Stimulated activated naive CD8-positive, alpha-beta T cell treated with anti-CD3 and anti-CD28 coated beads, Interleukin-15, Interleukin-2, amounts not matched to agents 100 U/mL and 50 U/mL, for 24 hours (primary cell): Measurements from ENCODE around the gene AIFM1.

Experiments used
- ATAC-seq: fragments of 150-1000 bp; cut with Tn5 transposase; one replicate; pipeline ENCODE4 v1.10.0; 2021
- DNase-seq: peaks from one replicate; pipeline ENCODE4 v3.0.0; 2021

The AIFM1 gene

GRCh38 chrX:130165703-130166502 is at the start of gene AIFM1:
AIFM1 (minus strand) TSS chrX:130165841; CDS start chrX:130165656, 185 bp downstream.
- ATAC-seq (peak; percentile 94), DNase-seq (peak; percentile 88)

GRCh38 chrX:130213376-130213775 is 47.7 kb upstream of the AIFM1 start:
- DNase-seq (no peak), ATAC-seq (no peak)

- ATAC-seq (peak; percentile 61), DNase-seq (no peak)
Observed at GRCh38 chrX:130212371-130212770, 46.7 kb upstream of the AIFM1 start.

DNA sequence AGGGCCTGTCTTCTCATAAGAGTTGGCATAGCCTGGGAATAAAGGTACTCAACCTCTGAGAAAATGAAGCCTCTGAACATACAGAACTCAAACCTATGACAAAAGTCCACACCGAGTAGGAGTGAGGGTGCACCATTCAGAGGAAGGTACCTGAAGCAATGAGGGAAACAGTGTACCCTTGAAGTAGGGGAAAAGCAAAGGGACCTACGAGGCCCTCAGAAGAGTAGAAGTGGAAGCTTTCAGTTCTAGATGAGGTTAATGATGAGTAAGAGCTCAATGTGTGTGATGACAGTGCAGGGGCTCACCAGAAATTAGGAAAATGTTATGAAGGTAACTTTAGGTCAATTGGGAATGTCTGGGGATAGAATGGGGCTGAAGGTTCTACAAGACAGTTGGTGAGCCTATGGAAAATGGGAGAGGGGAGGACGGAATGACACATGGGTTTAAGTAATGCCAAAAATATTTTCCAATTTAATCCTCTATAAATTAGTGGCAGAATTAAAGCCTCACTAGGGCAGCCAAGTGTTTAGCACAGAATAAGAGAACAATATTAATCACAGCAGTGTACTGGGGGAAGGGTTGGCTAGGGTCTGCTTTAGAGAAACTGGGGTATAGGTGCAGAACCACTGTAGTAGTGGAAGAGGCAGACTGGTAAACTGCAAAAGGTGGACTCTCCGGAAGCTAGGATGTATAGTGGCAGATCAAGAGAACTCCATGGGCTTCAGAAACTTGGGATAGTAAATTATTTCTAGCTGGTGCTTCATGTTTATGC is 46.0 kb upstream of the AIFM1 start:
- DNase-seq = no peak
- ATAC-seq = peak; percentile 90

GRCh38 chrX:130204647-130205046 is 39.0 kb upstream of the AIFM1 start:
- ATAC-seq = no peak
- no peak for DNase-seq

DNA sequence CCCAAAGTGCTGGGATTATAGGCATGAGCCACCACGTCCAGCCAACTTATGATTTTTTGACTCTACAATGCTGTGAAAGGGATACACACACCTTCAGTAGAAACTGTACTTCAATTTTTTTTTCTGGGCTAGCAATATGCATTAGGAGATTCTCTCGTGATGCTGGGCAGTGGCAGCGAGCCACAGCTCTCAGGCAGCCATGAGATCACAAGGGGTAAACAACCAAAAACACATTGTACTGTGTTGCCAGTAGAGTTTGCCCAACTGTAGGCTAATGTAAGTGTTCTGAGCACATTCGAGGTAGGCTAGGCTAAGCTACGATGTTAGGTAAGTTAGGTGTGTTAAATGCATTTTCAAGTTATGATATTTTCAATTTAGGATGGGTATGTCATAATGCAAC is 31.8 kb upstream of the AIFM1 start:
- DNase-seq (no peak), ATAC-seq (no peak)

DNA sequence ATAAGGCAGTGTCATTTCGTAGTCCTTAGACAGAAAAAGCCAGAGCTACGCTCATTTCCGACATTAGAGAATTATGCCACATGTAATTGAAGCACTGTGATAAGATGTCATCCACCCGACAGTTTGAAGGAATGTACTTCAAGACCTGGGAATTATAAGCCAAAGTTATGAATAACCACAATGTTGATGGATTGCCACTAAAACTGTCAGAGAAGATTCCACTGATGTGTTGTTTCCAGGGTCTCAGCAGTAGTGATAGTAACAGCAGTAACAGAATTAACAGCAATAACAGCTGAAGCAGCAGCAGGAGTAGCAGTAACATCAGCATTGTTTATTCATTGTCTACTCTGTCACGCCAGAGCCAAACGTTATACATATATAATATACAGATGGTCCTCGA is 30.8 kb upstream of the AIFM1 start:
- DNase-seq (no peak), ATAC-seq (no peak)

DNA sequence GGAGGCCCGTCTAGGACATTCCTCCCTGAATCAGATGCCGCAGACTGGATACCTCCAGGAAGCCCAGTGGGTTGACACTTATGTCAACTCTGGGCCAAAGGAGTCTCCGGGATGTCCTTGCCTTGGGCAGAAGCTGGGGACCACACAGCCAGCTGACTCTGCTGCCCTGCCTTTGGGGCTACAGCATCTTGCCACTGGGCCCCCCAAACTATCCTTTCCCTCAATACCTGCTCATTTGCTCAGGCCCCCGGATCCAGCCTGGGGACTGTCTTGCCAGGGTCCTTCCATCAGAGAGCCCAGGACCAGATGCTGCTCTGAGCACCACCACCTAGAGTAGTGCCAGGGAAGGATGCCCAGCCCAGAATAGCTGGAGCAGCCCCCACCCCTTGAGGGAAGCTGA is 25.2 kb upstream of the AIFM1 start:
- DNase-seq (no peak), ATAC-seq (no peak)

DNA sequence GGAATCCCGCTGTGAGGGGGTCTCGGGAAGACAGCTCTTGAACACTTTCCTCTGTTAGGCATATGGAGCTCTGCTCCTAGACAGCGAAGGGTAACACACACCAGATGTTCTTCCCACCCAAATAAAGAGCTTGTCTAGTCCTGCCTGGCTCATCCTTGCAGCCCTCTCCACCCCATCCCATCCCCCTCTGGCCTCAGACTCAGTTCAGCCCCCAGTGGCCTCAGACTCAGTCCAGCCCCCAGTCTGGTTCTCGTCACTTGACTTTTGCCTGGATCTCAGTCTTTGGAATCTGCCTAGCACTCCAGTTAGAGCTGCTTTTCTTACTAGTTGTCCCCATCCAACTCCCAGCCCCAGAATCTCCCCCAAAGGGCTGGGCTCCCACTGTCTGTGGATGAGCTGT is 21.0 kb upstream of the AIFM1 start:
- ATAC-seq = no peak
- DNase-seq = no peak

DNA sequence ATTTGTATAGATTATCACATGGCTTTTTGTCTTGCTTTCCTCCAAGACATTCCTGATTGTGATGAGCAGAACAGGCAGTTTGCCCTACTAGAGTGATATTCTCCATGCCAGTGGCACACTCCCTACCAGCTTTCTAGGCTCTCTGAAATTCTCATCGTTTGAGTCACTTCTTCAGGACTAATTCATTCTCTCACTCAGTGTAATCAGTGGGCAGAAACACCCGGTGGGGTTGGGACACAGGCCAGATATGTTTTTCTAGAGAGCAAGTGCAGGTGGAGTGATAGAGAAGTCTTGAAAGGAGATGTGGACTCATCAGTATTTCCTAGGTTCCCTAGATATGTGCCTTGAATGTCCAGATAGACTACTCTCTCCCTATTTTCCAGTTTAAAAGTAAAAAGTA is 19.2 kb upstream of the AIFM1 start:
- DNase-seq (no peak), ATAC-seq (no peak)

DNA sequence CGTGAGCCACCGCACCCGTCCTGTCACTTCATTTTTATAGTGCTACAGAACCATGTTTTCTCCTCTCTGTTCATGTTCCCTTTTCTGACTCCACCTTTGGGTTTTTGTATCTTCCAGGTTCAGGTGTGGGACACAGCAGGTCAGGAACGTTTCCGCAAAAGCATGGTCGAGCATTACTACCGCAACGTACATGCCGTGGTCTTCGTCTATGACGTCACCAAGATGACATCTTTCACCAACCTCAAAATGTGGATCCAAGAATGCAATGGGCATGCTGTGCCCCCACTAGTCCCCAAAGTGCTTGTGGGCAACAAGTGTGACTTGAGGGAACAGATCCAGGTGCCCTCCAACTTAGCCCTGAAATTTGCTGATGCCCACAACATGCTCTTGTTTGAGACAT is 18.5 kb upstream of the AIFM1 start:
- ATAC-seq (no peak), DNase-seq (no peak)

GRCh38 chrX:130179579-130180215 is 14.1 kb upstream of the AIFM1 start:
- no peak for ATAC-seq

DNA sequence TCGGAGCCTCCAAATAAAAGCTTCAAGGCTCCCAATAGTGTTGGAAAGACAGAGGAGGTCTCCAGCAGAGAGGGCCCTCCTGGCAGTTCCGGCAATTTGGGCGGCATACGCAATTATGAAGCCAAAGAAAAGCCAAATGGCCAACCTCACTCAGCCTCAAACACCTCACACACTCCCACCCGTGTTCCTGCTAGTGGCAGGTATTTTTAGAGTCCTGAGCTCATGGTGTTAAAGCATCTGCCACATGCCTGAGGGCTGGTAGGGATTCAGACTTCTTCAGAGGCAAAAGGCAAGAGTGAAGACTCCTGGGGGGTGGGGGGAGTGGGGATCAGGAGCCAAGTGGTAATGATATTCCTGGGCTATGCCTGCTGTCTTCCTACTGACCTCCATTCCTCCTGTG is 13.5 kb upstream of the AIFM1 start:
- no peak for DNase-seq
- no peak for ATAC-seq

More at GRCh38 chrX:130179579-130180215, 14.1 kb upstream of the AIFM1 start:
- DNase-seq = no peak

- DNase-seq = no peak
- ATAC-seq = no peak
Observed at GRCh38 chrX:130176942-130177341, 11.3 kb upstream of the AIFM1 start.

DNA sequence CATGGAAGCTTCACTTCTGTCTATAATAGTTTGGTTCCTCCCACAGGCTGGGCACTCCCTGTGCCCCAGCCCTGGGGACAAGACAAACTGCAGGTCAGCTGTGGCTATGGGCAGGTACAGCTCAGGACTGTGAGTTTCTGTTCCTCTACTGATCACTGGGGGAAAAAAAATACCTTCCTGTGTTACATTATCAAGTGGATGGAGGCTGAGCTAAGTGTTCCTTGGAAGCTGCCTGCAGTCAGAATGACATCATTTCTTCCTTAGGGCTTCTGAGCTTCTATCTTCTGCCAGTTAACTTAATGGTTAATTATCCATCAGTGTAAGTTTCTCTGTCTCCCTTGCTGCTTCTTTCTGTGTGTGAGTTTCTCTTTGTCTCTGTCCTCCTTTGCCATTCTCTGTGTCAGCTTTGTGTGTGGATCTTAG is 10.7 kb upstream of the AIFM1 start:
- DNase-seq (no peak), ATAC-seq (no peak)

GRCh38 chrX:130174937-130175336 is 9.3 kb upstream of the AIFM1 start:
- ATAC-seq = no peak
- DNase-seq = no peak

DNA sequence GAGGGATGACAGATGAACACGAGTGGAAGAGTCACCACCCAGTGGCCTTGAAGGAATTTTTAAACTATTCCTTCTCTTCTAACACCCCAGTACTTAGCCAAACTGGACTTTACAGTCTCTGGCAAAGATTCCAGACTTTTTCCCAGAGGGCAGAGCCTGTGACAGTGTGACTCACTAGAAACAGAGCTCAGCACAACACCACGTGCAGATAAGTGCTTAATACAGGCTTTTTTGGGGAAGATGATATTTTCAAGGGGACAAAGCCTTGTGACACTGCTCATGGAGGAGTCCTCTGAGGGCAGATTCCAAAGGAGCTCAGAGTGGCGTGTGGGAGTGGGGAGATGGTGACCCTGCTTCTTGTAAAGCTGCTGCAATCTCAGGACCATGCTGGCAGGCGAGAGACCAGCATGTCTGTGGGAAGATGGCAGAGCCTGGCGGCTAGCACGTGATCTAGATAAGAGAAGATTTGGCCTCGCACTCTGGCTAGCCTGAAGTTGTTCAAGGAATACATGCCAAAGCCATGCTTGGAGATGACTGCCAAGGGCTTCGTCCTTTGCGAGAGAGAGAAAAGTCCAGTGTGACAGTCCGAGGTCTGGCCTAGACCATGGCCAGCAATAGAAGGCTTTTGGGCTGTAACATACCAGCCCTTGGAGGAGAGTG is 8.5 kb upstream of the AIFM1 start:
- no peak for DNase-seq
- no peak for ATAC-seq

GRCh38 chrX:130173190-130173895 is 7.7 kb upstream of the AIFM1 start:
- ATAC-seq (peak; percentile 53), DNase-seq (peak; percentile 64)

GRCh38 chrX:130172127-130172845 is 6.6 kb upstream of the AIFM1 start:
- ATAC-seq = no peak

DNA sequence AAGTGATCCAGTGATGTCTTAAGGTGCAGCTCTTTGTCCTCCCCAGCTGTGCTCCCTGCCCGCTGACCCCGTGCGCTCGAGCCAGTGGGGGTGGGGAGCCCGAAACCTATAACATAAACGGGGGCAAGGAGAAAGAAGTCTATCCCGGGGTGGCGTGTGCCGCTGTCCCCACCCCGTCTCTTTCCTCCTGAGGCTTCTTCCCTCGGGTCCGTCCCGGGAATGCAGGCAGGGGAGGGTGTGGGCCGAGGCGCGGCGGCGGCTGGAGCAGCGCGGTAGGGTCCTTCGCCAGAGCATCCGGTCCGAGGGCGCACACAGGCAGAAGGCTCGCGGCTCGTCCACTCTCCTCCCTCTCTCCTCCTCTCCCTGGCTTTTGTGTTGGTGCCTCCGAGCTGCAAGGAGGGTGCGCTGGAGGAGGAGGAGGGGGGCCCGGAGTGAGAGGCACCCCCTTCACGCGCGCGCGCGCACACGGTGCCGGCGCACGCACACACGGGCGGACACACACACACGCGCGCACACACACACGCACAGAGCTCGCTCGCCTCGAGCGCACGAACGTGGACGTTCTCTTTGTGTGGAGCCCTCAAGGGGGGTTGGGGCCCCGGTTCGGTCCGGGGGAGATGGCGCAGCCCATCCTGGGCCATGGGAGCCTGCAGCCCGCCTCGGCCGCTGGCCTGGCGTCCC is 5.9 kb upstream of the AIFM1 start, which contains the start of gene RAB33A:
Gene RAB33A (plus strand): TSS at position 517 of the 681 bp plus-strand sequence. CDS start 101 bp downstream, at position 618.
- DNase-seq (peak; percentile 35), ATAC-seq (peak; percentile 12)

More at GRCh38 chrX:130172127-130172845, 6.6 kb upstream of the AIFM1 start:
- DNase-seq = peak; percentile 12
